DMS53 treated with DMSO at 0.1 percent for 48 hours (cell line): ENCODE measurements around the gene EXOC1.

Experiments
- DNase-seq: peaks from one replicate; lab custom pipeline; 2025; ENCODE audit not compliant: unreplicated experiment; lab: John Stamatoyannopoulos, UW

EXOC1 gene

GRCh38 chr4:55947912-55948725, 94.7 kb downstream of the EXOC1 start:
- DNase-seq = no peak

GRCh38 chr4:55948726-55949481, 95.5 kb downstream of the EXOC1 start, which contains the start of gene CEP135:
Gene CEP135 (plus strand): TSS chr4:55948945. CDS start chr4:55952131, 3,186 bp downstream.
- peak; percentile 70 for DNase-seq

- no peak for DNase-seq
Measured at GRCh38 chr4:55949482-55949802, 96.0 kb downstream of the EXOC1 start.

- DNase-seq = no peak
Measured at GRCh38 chr4:55951191-55951922, 97.9 kb downstream of the EXOC1 start.
